GM23338 (cell line): ENCODE measurements around the gene UGT1A10. TPM values are rescaled to one million over a fixed set of nuclear protein-coding genes. Genes with fewer than 3 reads are reported as not detected.

Experiments used
- ATAC-seq: fragments of 200-7000 bp; cut with Tn5 transposase; 3 replicates; pipeline ENCODE4 v1.9.1; 2020
- DNase-seq: peaks from one replicate; pipeline ENCODE4 v3.0.0-alpha.2; 2015; ENCODE audit warnings: low spot score
- H2AFZ ChIP-seq: fragments of 200-600 bp; sonication (generic); 2 replicates; pipeline ENCODE4 v1.8.0; 2016; ENCODE audit warnings: antibody characterized with exemption, mild to moderate bottlenecking, moderate library complexity
- H3F3A ChIP-seq: fragments of 200-600 bp; sonication (generic); replicated peaks from 2 replicates; pipeline ENCODE4 v1.8.0; 2017; ENCODE audit warnings: antibody characterized with exemption, mixed run types, low read depth
- H3K27ac ChIP-seq: fragments of 200-600 bp; sonication (generic); 2 replicates; pipeline ENCODE4 v1.6.1; 2016; ENCODE audit warnings: low read depth
- H3K27me3 ChIP-seq: fragments of 200-600 bp; sonication (generic); 2 replicates; pipeline ENCODE4 v1.8.0; 2016; ENCODE audit warnings: mild to moderate bottlenecking, mixed run types, moderate library complexity; ENCODE audit not compliant: insufficient read depth
- H3K36me3 ChIP-seq: fragments of 200-600 bp; sonication (generic); 2 replicates; pipeline ENCODE4 v1.8.0; 2016; ENCODE audit warnings: mild to moderate bottlenecking; ENCODE audit not compliant: insufficient read depth
- H3K4me1 ChIP-seq: fragments of 200-600 bp; sonication (generic); 2 replicates; pipeline ENCODE4 v1.8.0; 2016; ENCODE audit warnings: mild to moderate bottlenecking, moderate library complexity; ENCODE audit not compliant: insufficient read depth
- H3K4me2 ChIP-seq: fragments of 200-600 bp; sonication (generic); 2 replicates; pipeline ENCODE4 v1.7.1; 2017; ENCODE audit warnings: mixed run types
- H3K4me3 ChIP-seq: fragments of 200-600 bp; sonication (generic); 2 replicates; pipeline ENCODE4 v1.6.1; 2016; ENCODE audit warnings: mixed run types
- H3K79me2 ChIP-seq: fragments of 200-600 bp; sonication (generic); replicated peaks from 2 replicates; pipeline ENCODE4 v1.8.0; 2017; ENCODE audit warnings: mild to moderate bottlenecking; ENCODE audit not compliant: insufficient read depth
- H3K9me2 ChIP-seq: fragments of 200-600 bp; sonication (generic); 2 replicates; pipeline ENCODE4 v1.8.0; 2017; ENCODE audit not compliant: insufficient read depth
- H4K20me1 ChIP-seq: fragments of 200-600 bp; sonication (generic); replicated peaks from 2 replicates; pipeline ENCODE4 v1.8.0; 2017; ENCODE audit warnings: mild to moderate bottlenecking; ENCODE audit not compliant: insufficient read depth
- H3K27ac Mint-ChIP-seq: 2 replicates; pipeline ENCODE4 v1.8.0; 2020; ENCODE audit warnings: inconsistent platforms, mild to moderate bottlenecking, moderate library complexity, mixed read lengths
- H3K27me3 Mint-ChIP-seq: 3 replicates; pipeline ENCODE4 v1.8.0; 2022; ENCODE audit warnings: low read depth, mild to moderate bottlenecking, moderate library complexity, mixed read lengths, inconsistent platforms; ENCODE audit not compliant: insufficient read depth, poor library complexity
- H3K36me3 Mint-ChIP-seq: 3 replicates; pipeline ENCODE4 v1.8.0; 2021; ENCODE audit warnings: low read depth, mild to moderate bottlenecking, inconsistent platforms, moderate library complexity, mixed read lengths
- H3K4me1 Mint-ChIP-seq: 3 replicates; pipeline ENCODE4 v1.8.0; 2020; ENCODE audit warnings: mild to moderate bottlenecking, inconsistent platforms, mixed read lengths
- H3K4me3 Mint-ChIP-seq: 3 replicates; pipeline ENCODE4 v1.8.0; 2021; ENCODE audit warnings: moderate library complexity, mild to moderate bottlenecking, inconsistent platforms, mixed read lengths
- H3K9me3 Mint-ChIP-seq: 3 replicates; pipeline ENCODE4 v1.8.0; 2020; ENCODE audit warnings: moderate library complexity, mild to moderate bottlenecking, inconsistent platforms, mixed read lengths
- CREB1 ChIP-seq: fragments of 250-450 bp; sonication (Bioruptor Pico); IDR thresholded peaks from 2 replicates; pipeline ENCODE4 v1.5.0; 2020; ENCODE audit warnings: low read depth, mild to moderate bottlenecking, moderate library complexity
- CTCF ChIP-seq, 2 experiments: fragments of 200-600 bp in 1 of 2; sonication (generic) in 1 of 2; conservative IDR thresholded peaks; 2 replicates each; pipeline versions ENCODE4 v1.5.1 to v1.6.1; 2016 to 2017; ENCODE audit warnings: antibody characterized with exemption in 2 of 2, low read depth in 2 of 2, mild to moderate bottlenecking in 2 of 2, moderate library complexity in 1 of 2
- EZH2 ChIP-seq: fragments of 200-600 bp; sonication (generic); IDR thresholded peaks from one replicate; pipeline ENCODE4 v1.8.0; 2017; ENCODE audit warnings: antibody characterized with exemption, mild to moderate bottlenecking, low read depth; ENCODE audit not compliant: unreplicated experiment
- EZH2phosphoT487 ChIP-seq: fragments of 200-600 bp; sonication (generic); IDR thresholded peaks from one replicate; pipeline ENCODE4 v1.8.1; 2018; ENCODE audit warnings: antibody characterized with exemption; ENCODE audit not compliant: unreplicated experiment
- JUNB ChIP-seq: IDR thresholded peaks from one replicate; pipeline ENCODE4 v1.6.1; 2016; ENCODE audit warnings: antibody characterized with exemption; ENCODE audit not compliant: unreplicated experiment
- NANOG ChIP-seq: IDR thresholded peaks from 2 replicates; pipeline ENCODE4 v1.6.1; 2016; ENCODE audit warnings: antibody characterized with exemption, borderline replicate concordance
- POLR2AphosphoS5 ChIP-seq: IDR thresholded peaks from 2 replicates; pipeline ENCODE4 v1.6.1; 2016; ENCODE audit warnings: antibody characterized with exemption, low read depth
- STAT1 ChIP-seq: IDR thresholded peaks from one replicate; pipeline ENCODE4 v1.6.1; 2016; ENCODE audit warnings: antibody characterized with exemption; ENCODE audit not compliant: unreplicated experiment
- ZNF114 ChIP-seq: fragments of 250-450 bp; sonication (Bioruptor Pico); IDR thresholded peaks from 2 replicates; pipeline ENCODE4 v1.5.0; 2020; ENCODE audit warnings: mild to moderate bottlenecking, moderate library complexity
- ZNF331 ChIP-seq: fragments of 250-450 bp; sonication (Bioruptor Pico); IDR thresholded peaks from 2 replicates; pipeline ENCODE4 v1.5.0; 2020; ENCODE audit warnings: low read depth, mild to moderate bottlenecking, moderate library complexity
- ZNF462 ChIP-seq: fragments of 250-450 bp; sonication (Bioruptor Pico); IDR thresholded peaks from 2 replicates; pipeline ENCODE4 v1.5.0; 2020; ENCODE audit warnings: mild to moderate bottlenecking, moderate library complexity
- polyA plus RNA-seq: library from polyadenylated mRNA; unstranded; fragments of >200 nt; fragmentation: Nextera tagmentation; extraction: Ambion mirVana; gene quantifications from 2 replicates; pipeline ENCODE4 v1.2.1, GENCODE V29; 2016
- total RNA-seq: library from RNA; depleted of rRNA; stranded (reverse); fragments of >200 nt; shearing (Covaris generic); gene quantifications from 2 replicates; pipeline ENCODE4 v1.2.3, GENCODE V29; 2014
- TF ChIP-seq, protein P1 (sequence below): IDR thresholded peaks from one replicate; pipeline ENCODE4 v1.6.1; 2018; ENCODE audit warnings: antibody characterized with exemption; ENCODE audit not compliant: unreplicated experiment
- TF ChIP-seq, protein P2 (sequence below): IDR thresholded peaks from 2 replicates; pipeline ENCODE4 v1.6.1; 2016; ENCODE audit warnings: antibody characterized with exemption

Gene UGT1A10
- total and polyA plus RNA-seq, 2 experiments from 2014 or later: not detected

GRCh38 chr2:233815861-233816260, 179.6 kb downstream of the UGT1A10 start:
- Mint-ChIP-seq H3K27me3 (peaks cover 13% of the 10 kb centered on the region), H3K4me3 (no peak overlapping the region), H3K4me1 (no peaks in the 10 kb centered on the region), H3K9me3 (no peaks in the 10 kb centered on the region), H3K36me3 (no peaks in the 10 kb centered on the region), H3K27ac (no peak overlapping the region)
- TF ChIP-seq, protein P1, sequence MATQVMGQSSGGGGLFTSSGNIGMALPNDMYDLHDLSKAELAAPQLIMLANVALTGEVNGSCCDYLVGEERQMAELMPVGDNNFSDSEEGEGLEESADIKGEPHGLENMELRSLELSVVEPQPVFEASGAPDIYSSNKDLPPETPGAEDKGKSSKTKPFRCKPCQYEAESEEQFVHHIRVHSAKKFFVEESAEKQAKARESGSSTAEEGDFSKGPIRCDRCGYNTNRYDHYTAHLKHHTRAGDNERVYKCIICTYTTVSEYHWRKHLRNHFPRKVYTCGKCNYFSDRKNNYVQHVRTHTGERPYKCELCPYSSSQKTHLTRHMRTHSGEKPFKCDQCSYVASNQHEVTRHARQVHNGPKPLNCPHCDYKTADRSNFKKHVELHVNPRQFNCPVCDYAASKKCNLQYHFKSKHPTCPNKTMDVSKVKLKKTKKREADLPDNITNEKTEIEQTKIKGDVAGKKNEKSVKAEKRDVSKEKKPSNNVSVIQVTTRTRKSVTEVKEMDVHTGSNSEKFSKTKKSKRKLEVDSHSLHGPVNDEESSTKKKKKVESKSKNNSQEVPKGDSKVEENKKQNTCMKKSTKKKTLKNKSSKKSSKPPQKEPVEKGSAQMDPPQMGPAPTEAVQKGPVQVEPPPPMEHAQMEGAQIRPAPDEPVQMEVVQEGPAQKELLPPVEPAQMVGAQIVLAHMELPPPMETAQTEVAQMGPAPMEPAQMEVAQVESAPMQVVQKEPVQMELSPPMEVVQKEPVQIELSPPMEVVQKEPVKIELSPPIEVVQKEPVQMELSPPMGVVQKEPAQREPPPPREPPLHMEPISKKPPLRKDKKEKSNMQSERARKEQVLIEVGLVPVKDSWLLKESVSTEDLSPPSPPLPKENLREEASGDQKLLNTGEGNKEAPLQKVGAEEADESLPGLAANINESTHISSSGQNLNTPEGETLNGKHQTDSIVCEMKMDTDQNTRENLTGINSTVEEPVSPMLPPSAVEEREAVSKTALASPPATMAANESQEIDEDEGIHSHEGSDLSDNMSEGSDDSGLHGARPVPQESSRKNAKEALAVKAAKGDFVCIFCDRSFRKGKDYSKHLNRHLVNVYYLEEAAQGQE: no peak
- no peak for TF ChIP-seq ZNF331
- no peak for TF ChIP-seq EZH2
- TF ChIP-seq CTCF (conservative IDR thresholded peaks at IDR 0.05; ENCODE audit: low read depth in 2 of 2): no peak
- TF ChIP-seq ZNF114 (CRISPR knock-in tag): no peak
- TF ChIP-seq, protein P2, sequence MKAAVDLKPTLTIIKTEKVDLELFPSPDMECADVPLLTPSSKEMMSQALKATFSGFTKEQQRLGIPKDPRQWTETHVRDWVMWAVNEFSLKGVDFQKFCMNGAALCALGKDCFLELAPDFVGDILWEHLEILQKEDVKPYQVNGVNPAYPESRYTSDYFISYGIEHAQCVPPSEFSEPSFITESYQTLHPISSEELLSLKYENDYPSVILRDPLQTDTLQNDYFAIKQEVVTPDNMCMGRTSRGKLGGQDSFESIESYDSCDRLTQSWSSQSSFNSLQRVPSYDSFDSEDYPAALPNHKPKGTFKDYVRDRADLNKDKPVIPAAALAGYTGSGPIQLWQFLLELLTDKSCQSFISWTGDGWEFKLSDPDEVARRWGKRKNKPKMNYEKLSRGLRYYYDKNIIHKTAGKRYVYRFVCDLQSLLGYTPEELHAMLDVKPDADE: no peak
- TF ChIP-seq POLR2AphosphoS5: no peak
- TF ChIP-seq ZNF462 (CRISPR knock-in tag): no peak
- TF ChIP-seq STAT1: no peak
- TF ChIP-seq JUNB: no peak
- no peak for TF ChIP-seq EZH2phosphoT487
- TF ChIP-seq CREB1: no peak
- TF ChIP-seq NANOG: no peak
- ATAC-seq (no peak), DNase-seq (no peak)
- no peak overlapping the region for H3K27ac ChIP-seq
- no peaks in the 10 kb centered on the region for H3K79me2 ChIP-seq
- H3F3A ChIP-seq: no peaks in the 10 kb centered on the region
- H3K4me2 ChIP-seq: no peak overlapping the region
- H3K27me3 ChIP-seq: no peaks in the 10 kb centered on the region
- H3K36me3 ChIP-seq: no peaks in the 10 kb centered on the region
- H2AFZ ChIP-seq: no peak overlapping the region
- no peaks in the 10 kb centered on the region for H3K4me1 ChIP-seq
- H3K9me2 ChIP-seq: peaks cover 6% of the 10 kb centered on the region
- H3K4me3 ChIP-seq: no peak overlapping the region
- no peaks in the 10 kb centered on the region for H4K20me1 ChIP-seq
